Keratinocyte (primary cell): Measurements from ENCODE around the gene ATP5ME. TPM values are rescaled to one million over a fixed set of nuclear protein-coding genes. Genes with fewer than 3 reads are reported as not detected.

Experiments used
- DNase-seq: peaks from one replicate; pipeline ENCODE4 v3.0.0-alpha.2; 2011; ENCODE audit warnings: low read depth, missing footprints, low spot score
- FAIRE-seq: peaks from 2 replicates; lab custom pipeline; 2011; peaks lifted over from hg19 to GRCh38; lab: Jason Lieb, UNC
- H2AFZ ChIP-seq: 2 replicates; pipeline ENCODE4 v1.6.0; 2012; ENCODE audit warnings: low read length, control low read depth, inconsistent platforms; ENCODE audit not compliant: control insufficient read depth
- H3K27ac ChIP-seq: 2 replicates; pipeline ENCODE4 v1.5.1; 2011; ENCODE audit warnings: low read length; ENCODE audit not compliant: control insufficient read depth, insufficient read depth
- H3K27me3 ChIP-seq: 3 replicates; pipeline ENCODE4 v1.6.0; 2011; ENCODE audit warnings: low read length; ENCODE audit not compliant: control insufficient read depth, insufficient read depth; ENCODE audit errors: extremely low read depth
- H3K36me3 ChIP-seq, 2 experiments: 2 replicates in 1 of 2; 3 replicates in 1 of 2; pipeline ENCODE4 v1.5.1; 2011; ENCODE audit warnings: low read length in 2 of 2, mild to moderate bottlenecking in 1 of 2; ENCODE audit not compliant: control insufficient read depth in 2 of 2, insufficient read depth in 2 of 2; ENCODE audit errors: extremely low read depth in 1 of 2
- H3K4me1 ChIP-seq: 3 replicates; pipeline ENCODE4 v1.5.1; 2011; ENCODE audit warnings: low read length; ENCODE audit not compliant: control insufficient read depth, insufficient read depth; ENCODE audit errors: extremely low read depth
- H3K4me2 ChIP-seq: 3 replicates; pipeline ENCODE4 v1.6.0; 2011; ENCODE audit warnings: low read depth, low read length; ENCODE audit not compliant: control insufficient read depth, insufficient read depth; ENCODE audit errors: extremely low read depth
- H3K4me3 ChIP-seq, 3 experiments: fragments of 200-600 bp in 1 of 3; sonication (generic) in 1 of 3; 2 replicates in 2 of 3; 3 replicates in 1 of 3; pipeline ENCODE4 v1.5.1; 2011 to 2016; ENCODE audit warnings: low read length in 3 of 3, mild to moderate bottlenecking in 3 of 3, control low read depth in 2 of 3, inconsistent platforms in 1 of 3, low read depth in 1 of 3, mixed read lengths in 1 of 3, mixed run types in 1 of 3, moderate library complexity in 1 of 3; ENCODE audit not compliant: control insufficient read depth in 2 of 3, insufficient read depth in 2 of 3; ENCODE audit errors: extremely low read depth in 1 of 3
- H3K79me2 ChIP-seq: 2 replicates; pipeline ENCODE4 v1.6.0; 2012; ENCODE audit warnings: low read length; ENCODE audit not compliant: control insufficient read depth, insufficient read depth
- H3K9ac ChIP-seq: 3 replicates; pipeline ENCODE4 v1.6.0; 2011; ENCODE audit warnings: low read length; ENCODE audit not compliant: control insufficient read depth, insufficient read depth; ENCODE audit errors: extremely low read depth
- H3K9me1 ChIP-seq: 3 replicates; pipeline ENCODE4 v1.6.0; 2011; ENCODE audit warnings: low read length; ENCODE audit not compliant: control insufficient read depth, insufficient read depth; ENCODE audit errors: extremely low read depth
- H3K9me3 ChIP-seq: 2 replicates; pipeline ENCODE4 v1.5.1; 2012; ENCODE audit warnings: low read depth, low read length; ENCODE audit not compliant: control insufficient read depth
- H4K20me1 ChIP-seq: 3 replicates; pipeline ENCODE4 v1.6.0; 2011; ENCODE audit warnings: low read length; ENCODE audit not compliant: control insufficient read depth, insufficient read depth; ENCODE audit errors: extremely low read depth
- CTCF ChIP-seq, 3 experiments: IDR thresholded peaks in 1 of 3; conservative IDR thresholded peaks in 1 of 3; optimal IDR thresholded peaks in 1 of 3; 2 replicates in 2 of 3; 3 replicates in 1 of 3; pipeline versions ENCODE3 to v1.5.1; 2011; ENCODE audit warnings: low read length in 3 of 3, mild to moderate bottlenecking in 3 of 3, moderate library complexity in 2 of 3, control low read depth in 1 of 3, inconsistent platforms in 1 of 3; ENCODE audit not compliant: insufficient read depth in 2 of 3; ENCODE audit errors: extremely low read depth in 1 of 3
- EZH2 ChIP-seq: IDR thresholded peaks from one replicate; pipeline ENCODE4 v1.6.1; 2012; ENCODE audit warnings: inconsistent platforms, mild to moderate bottlenecking, low read length, moderate library complexity
- dilution Hi-C: fragments of 300-500 bp; cut with MboI; formaldehyde crosslinking; loops from one replicate; pipeline ENCODE4 v1.7.0; 2020; ENCODE audit warnings: low sequenced_read_pairs; ENCODE audit not compliant: extremely low pct_ligation_motif_present
- polyA plus RNA-seq, 5 experiments: library from polyadenylated mRNA; depleted of rRNA in 3 of 5; stranded (reverse) in 3 of 5; stranded (forward) in 1 of 5; unstranded in 1 of 5; fragments of >200 nt; gene quantifications; 1 replicate in 1 of 5; 2 replicates in 3 of 5; 3 replicates in 1 of 5; pipeline versions ENCODE4 v1.2.1 to v1.2.3, GENCODE V29; 2011 to 2012; ENCODE audit warnings: missing spikeins in 2 of 5, low read depth in 1 of 5, low replicate concordance in 1 of 5

The ATP5ME gene
- polyA plus RNA-seq, 1 donor (not counting 4 experiments of a cell fraction or from before 2014, with no cell fraction given): 438 TPM

- H3K9me1 ChIP-seq: no peaks in the 10 kb centered on the region
- no peak within 1 kb of the TSS for H3K4me2 ChIP-seq
- H3K79me2 ChIP-seq: no peaks in the 10 kb centered on the region
- H3K27ac ChIP-seq: no peak within 1 kb of the TSS
- no peak within 1 kb of the TSS for H3K9ac ChIP-seq
- no peak within 1 kb of the TSS for H2AFZ ChIP-seq
- no peaks in the 10 kb centered on the region for H3K36me3 ChIP-seq
- H3K4me3 ChIP-seq: no peak within 1 kb of the TSS
- TF ChIP-seq EZH2: no peak
- TF ChIP-seq CTCF (optimal IDR thresholded peaks at IDR 0.05 in 1 of 3, IDR thresholded peaks at IDR 0.05 in 1 of 3, conservative IDR thresholded peaks at IDR 0.05 in 1 of 3; ENCODE audit: extremely low read depth in 1 of 3, insufficient read depth in 2 of 3, low read length in 3 of 3): no peak
- no peak for DNase-seq
- H3K9me3 ChIP-seq: no peaks in the 10 kb centered on the region
- H3K4me1 ChIP-seq: peaks cover 6% of the 10 kb centered on the region
- no peak for FAIRE-seq
- dilution Hi-C loops: no loop called here
- peaks cover 11% of the 10 kb centered on the region for H3K27me3 ChIP-seq
- no peaks in the 10 kb centered on the region for H4K20me1 ChIP-seq
These were observed 15.0 kb upstream of the ATP5ME start, which contains the start of gene SLC49A3 for GRCh38 chr4:688854-689681. Gene SLC49A3 (minus strand): TSS chr4:689151. CDS start chr4:689127, 24 bp downstream.

GRCh38 chr4:687971-688853, 14.1 kb upstream of the ATP5ME start:
- H3K9me3 ChIP-seq: no peaks in the 10 kb centered on the region
- no peak overlapping the region for H3K9ac ChIP-seq
- H3K4me3 ChIP-seq: no peak overlapping the region
- H3K4me2 ChIP-seq: no peak overlapping the region
- peaks cover 6% of the 10 kb centered on the region for H3K4me1 ChIP-seq
- peaks cover 4% of the 10 kb centered on the region for H4K20me1 ChIP-seq
- H3K27ac ChIP-seq: no peak overlapping the region
- FAIRE-seq: no peak
- TF ChIP-seq EZH2 (peak; percentile 14), CTCF (optimal IDR thresholded peaks at IDR 0.05 in 1 of 3, IDR thresholded peaks at IDR 0.05 in 1 of 3, conservative IDR thresholded peaks at IDR 0.05 in 1 of 3; ENCODE audit: extremely low read depth in 1 of 3, insufficient read depth in 2 of 3, low read length in 3 of 3) (no peak)
- peaks cover 11% of the 10 kb centered on the region for H3K27me3 ChIP-seq
- H2AFZ ChIP-seq: no peak overlapping the region
- no peaks in the 10 kb centered on the region for H3K36me3 ChIP-seq
- H3K79me2 ChIP-seq: no peaks in the 10 kb centered on the region
- dilution Hi-C loops: no loop called here
- H3K9me1 ChIP-seq: no peaks in the 10 kb centered on the region
- DNase-seq: no peak
